ENCODE data around the gene GLT1D1.

The GLT1D1 gene

GRCh38 chr12:129009833-129010622, 156.8 kb downstream of the GLT1D1 start:
- no peak for DNase-seq

GRCh38 chr12:129016159-129016558, 162.9 kb downstream of the GLT1D1 start:
- no peak for DNase-seq

GRCh38 chr12:129025055-129025454, 171.8 kb downstream of the GLT1D1 start:
- no peak for DNase-seq

- no peak for DNase-seq
These were observed 175.6 kb downstream of the GLT1D1 start for GRCh38 chr12:129028844-129029243.
